GM11168 (cell line): ENCODE data around the gene CDK13.

Source experiments
- in situ Hi-C: fragments of 300-500 bp; cut with MboI; formaldehyde crosslinking; loops from one replicate; pipeline ENCODE4 v1.12.0; 2022; ENCODE audit warnings: low sequenced_read_pairs; ENCODE audit not compliant: unreplicated experiment

Gene CDK13

GRCh38 chr7:39948956-39949928, 814 bp upstream of the CDK13 start:
- in situ Hi-C loops = no loop called here

GRCh38 chr7:39950473-39951225, 593 bp downstream of the CDK13 start:
- in situ Hi-C loops = no loop called here

GRCh38 chr7:39951226-39952194, 1.5 kb downstream of the CDK13 start:
- in situ Hi-C loops = no loop called here

- in situ Hi-C loops = no loop called here
Observed at GRCh38 chr7:39952374-39952773, 2.3 kb downstream of the CDK13 start.

GRCh38 chr7:39952803-39953202, 2.7 kb downstream of the CDK13 start:
- in situ Hi-C loops = no loop called here

GRCh38 chr7:39954694-39955093, 4.6 kb downstream of the CDK13 start:
- in situ Hi-C loops = no loop called here

- in situ Hi-C loops = no loop called here
Observed at GRCh38 chr7:39958038-39958437, 8.0 kb downstream of the CDK13 start.

GRCh38 chr7:39967406-39968161, 17.5 kb downstream of the CDK13 start:
- in situ Hi-C loops = no loop called here

- in situ Hi-C loops = no loop called here
Observed at GRCh38 chr7:39969431-39969830, 19.4 kb downstream of the CDK13 start.

GRCh38 chr7:39971924-39972323, 21.9 kb downstream of the CDK13 start:
- in situ Hi-C loops = no loop called here

GRCh38 chr7:39973801-39974200, 23.7 kb downstream of the CDK13 start:
- in situ Hi-C loops = no loop called here

- in situ Hi-C loops = no loop called here
Observed at GRCh38 chr7:39978230-39978934, 28.3 kb downstream of the CDK13 start.

- in situ Hi-C loops = no loop called here
Observed at GRCh38 chr7:39979406-39980073, 29.5 kb downstream of the CDK13 start.

GRCh38 chr7:39985398-39985918, 35.4 kb downstream of the CDK13 start:
- in situ Hi-C loops = no loop called here

GRCh38 chr7:39987641-39988347, 37.7 kb downstream of the CDK13 start:
- in situ Hi-C loops = no loop called here

GRCh38 chr7:40000734-40001315, 50.8 kb downstream of the CDK13 start:
- in situ Hi-C loops = no loop called here

GRCh38 chr7:40001649-40002048, 51.6 kb downstream of the CDK13 start:
- in situ Hi-C loops = no loop called here
